DND-41 (cell line): ENCODE results near the gene MEOX1.

Source experiments
- EZH2 ChIP-seq: IDR thresholded peaks from 3 replicates; pipeline ENCODE4 v1.6.1; 2012; ENCODE audit warnings: borderline replicate concordance, low read depth, mild to moderate bottlenecking, moderate library complexity, low read length, inconsistent platforms; ENCODE audit not compliant: severe bottlenecking
- TF ChIP-seq, protein P1 (sequence below): IDR thresholded peaks from 2 replicates; pipeline ENCODE4 v1.5.1; 2012; ENCODE audit warnings: borderline replicate concordance, low read length, moderate library complexity, mild to moderate bottlenecking; ENCODE audit not compliant: poor library complexity, severe bottlenecking; ENCODE audit errors: extremely low read depth

DNA sequence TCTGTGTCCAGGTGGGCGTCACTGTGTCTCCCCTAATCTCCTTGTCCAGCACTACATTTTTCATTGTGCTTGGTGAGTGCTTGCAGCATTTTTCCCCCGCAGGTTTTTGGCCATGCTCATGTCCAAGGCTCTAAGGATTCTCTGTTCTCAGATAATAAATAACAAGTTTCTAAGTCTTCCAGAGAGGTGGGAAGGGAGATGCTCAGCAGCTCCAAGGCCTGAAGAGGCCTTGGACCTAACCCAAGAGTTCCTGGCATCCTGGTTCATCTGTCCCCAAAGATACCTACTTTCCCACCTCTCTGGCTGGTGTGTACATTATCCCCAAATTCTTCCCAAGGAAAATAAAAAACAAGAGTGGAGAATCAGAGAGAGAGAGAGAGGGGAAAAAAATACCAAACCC lies 45.3 kb downstream of the MEOX1 start:
- TF ChIP-seq, protein P1, sequence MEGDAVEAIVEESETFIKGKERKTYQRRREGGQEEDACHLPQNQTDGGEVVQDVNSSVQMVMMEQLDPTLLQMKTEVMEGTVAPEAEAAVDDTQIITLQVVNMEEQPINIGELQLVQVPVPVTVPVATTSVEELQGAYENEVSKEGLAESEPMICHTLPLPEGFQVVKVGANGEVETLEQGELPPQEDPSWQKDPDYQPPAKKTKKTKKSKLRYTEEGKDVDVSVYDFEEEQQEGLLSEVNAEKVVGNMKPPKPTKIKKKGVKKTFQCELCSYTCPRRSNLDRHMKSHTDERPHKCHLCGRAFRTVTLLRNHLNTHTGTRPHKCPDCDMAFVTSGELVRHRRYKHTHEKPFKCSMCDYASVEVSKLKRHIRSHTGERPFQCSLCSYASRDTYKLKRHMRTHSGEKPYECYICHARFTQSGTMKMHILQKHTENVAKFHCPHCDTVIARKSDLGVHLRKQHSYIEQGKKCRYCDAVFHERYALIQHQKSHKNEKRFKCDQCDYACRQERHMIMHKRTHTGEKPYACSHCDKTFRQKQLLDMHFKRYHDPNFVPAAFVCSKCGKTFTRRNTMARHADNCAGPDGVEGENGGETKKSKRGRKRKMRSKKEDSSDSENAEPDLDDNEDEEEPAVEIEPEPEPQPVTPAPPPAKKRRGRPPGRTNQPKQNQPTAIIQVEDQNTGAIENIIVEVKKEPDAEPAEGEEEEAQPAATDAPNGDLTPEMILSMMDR, result no peak
- no peak for TF ChIP-seq EZH2
